ENCODE data around the gene MEOX2. TPM values are rescaled to one million over a fixed set of nuclear protein-coding genes. Genes with fewer than 3 reads are reported as not detected.

Gene MEOX2
- 1 to 10 TPM in 1 of 2 donors, under 1 TPM in 1; 0.46 to 4.3 TPM for total RNA-seq

DNA sequence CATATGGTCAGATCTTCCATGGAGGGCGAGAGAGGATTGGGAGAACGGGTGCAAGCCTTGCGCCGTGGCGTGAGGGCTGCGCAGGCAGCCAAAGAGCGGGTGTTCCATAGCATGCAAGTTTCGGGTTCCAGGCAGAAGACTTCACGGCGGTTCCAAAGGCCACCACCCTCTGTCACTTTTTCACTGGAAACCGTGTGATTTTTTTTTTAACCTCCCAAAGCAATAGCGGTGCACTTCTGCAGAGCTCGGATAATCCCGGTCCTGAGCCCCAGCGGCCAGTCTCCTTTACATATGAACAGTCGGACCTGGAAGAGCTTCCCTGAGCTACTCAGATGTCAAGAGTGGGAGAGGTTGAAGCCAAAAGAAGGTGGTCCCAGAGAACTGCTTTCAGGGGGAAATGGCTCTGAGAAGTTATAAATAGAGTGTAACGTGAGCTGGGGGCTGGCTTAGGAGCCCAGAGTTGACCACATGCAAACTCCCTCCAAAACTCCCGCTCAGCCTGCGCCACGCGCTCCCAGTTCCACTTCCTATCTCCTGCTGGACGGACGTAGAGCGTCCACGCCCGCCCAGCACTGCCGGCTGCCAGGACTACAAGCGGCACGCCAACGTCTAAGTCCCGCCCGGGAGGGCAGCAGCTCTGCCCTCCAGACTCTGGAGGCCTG is at the start of gene MEOX2:
Gene MEOX2 (minus strand): TSS at position 389 of the 662 bp plus-strand sequence. CDS start 281 bp downstream, at position 108.
- no peak for DNase-seq (ENCODE audit: low spot score)
- Histone ChIP-seq H3K9me3 (no peaks in the 10 kb centered on the region), H3K27ac (no peak within 1 kb of the TSS), H3K4me3 (peak within 1 kb of the TSS; percentile 15 to 19), H3K36me3 (no peaks in the 10 kb centered on the region), H3K4me1 (replicated peaks) (no peaks in the 10 kb centered on the region), H3K27me3 (replicated peaks; ENCODE audit: insufficient read depth) (peaks cover 11% of the 10 kb centered on the region)
- intact Hi-C loops (cut with DNase I), result no loop called here
- WGBS, result 6% methylated on average over 24 of the region's 32 CpGs
- no peak for TF ChIP-seq POLR2A (IDR thresholded peaks at IDR 0.05)
- no peak for TF ChIP-seq POLR2AphosphoS5 (IDR thresholded peaks at IDR 0.05)
- TF ChIP-seq, protein P1, sequence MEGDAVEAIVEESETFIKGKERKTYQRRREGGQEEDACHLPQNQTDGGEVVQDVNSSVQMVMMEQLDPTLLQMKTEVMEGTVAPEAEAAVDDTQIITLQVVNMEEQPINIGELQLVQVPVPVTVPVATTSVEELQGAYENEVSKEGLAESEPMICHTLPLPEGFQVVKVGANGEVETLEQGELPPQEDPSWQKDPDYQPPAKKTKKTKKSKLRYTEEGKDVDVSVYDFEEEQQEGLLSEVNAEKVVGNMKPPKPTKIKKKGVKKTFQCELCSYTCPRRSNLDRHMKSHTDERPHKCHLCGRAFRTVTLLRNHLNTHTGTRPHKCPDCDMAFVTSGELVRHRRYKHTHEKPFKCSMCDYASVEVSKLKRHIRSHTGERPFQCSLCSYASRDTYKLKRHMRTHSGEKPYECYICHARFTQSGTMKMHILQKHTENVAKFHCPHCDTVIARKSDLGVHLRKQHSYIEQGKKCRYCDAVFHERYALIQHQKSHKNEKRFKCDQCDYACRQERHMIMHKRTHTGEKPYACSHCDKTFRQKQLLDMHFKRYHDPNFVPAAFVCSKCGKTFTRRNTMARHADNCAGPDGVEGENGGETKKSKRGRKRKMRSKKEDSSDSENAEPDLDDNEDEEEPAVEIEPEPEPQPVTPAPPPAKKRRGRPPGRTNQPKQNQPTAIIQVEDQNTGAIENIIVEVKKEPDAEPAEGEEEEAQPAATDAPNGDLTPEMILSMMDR (IDR thresholded peaks at IDR 0.05), result no peak

DNA sequence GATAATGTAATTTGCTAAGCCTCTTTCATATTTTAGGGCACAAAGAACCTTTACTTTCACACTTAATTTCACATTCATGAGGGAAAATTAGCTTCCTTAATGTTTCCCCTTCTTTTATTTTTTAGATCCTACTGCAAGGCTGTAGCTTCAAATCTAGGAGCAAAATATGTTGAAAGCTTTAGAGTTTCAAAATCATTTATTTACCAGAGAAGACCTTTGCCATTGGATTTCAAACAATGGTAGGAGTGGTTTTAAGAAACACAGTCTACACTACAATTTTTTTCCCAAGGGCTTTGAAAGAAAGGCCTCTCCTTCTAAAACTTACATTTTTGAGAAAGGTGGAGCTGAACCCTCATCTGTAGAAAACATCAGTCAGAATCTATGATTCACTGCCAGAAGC is 43.3 kb upstream of the MEOX2 start:
- intact Hi-C loops (cut with DNase I), result no loop called here
- Histone ChIP-seq H3K36me3 (no peaks in the 10 kb centered on the region), H3K4me1 (replicated peaks) (no peaks in the 10 kb centered on the region), H3K9me3 (no peaks in the 10 kb centered on the region), H3K27me3 (replicated peaks; ENCODE audit: insufficient read depth) (no peaks in the 10 kb centered on the region), H3K4me3 (no peak overlapping the region), H3K27ac (no peak overlapping the region)
- TF ChIP-seq POLR2A (IDR thresholded peaks at IDR 0.05) (no peak), POLR2AphosphoS5 (IDR thresholded peaks at IDR 0.05) (no peak)
- TF ChIP-seq, protein P1 (IDR thresholded peaks at IDR 0.05), result no peak
- DNase-seq (ENCODE audit: low spot score), result no peak

DNA sequence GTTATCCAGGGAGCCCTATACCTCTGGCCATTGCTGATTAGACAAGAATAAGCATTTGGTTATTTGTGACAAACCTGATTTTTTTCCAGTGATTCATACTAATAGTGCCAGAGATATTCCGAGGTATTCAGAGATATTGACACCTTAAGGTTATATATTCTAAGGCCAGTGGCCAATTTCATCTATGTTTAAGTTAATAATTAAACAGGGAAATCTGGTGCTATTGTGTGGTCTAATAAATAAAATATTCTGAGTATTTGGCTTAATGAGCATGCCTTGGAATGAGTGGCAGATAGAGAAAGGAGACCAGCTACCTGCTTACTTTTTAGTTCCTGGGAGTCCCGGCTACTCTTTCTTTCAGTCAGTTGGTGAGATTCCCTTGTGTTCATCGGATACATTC is 38.6 kb upstream of the MEOX2 start:
- no peak for DNase-seq (ENCODE audit: low spot score)
- Histone ChIP-seq H3K4me3 (no peak overlapping the region), H3K4me1 (replicated peaks) (no peaks in the 10 kb centered on the region), H3K27me3 (replicated peaks; ENCODE audit: insufficient read depth) (no peaks in the 10 kb centered on the region), H3K9me3 (no peaks in the 10 kb centered on the region), H3K36me3 (no peaks in the 10 kb centered on the region), H3K27ac (no peak overlapping the region)
- TF ChIP-seq POLR2A (IDR thresholded peaks at IDR 0.05) (no peak), POLR2AphosphoS5 (IDR thresholded peaks at IDR 0.05) (no peak)
- TF ChIP-seq, protein P1 (IDR thresholded peaks at IDR 0.05), result no peak
- intact Hi-C loops (cut with DNase I), result no loop called here
- 90% methylated on average over 3 of the region's 3 CpGs for WGBS

DNA sequence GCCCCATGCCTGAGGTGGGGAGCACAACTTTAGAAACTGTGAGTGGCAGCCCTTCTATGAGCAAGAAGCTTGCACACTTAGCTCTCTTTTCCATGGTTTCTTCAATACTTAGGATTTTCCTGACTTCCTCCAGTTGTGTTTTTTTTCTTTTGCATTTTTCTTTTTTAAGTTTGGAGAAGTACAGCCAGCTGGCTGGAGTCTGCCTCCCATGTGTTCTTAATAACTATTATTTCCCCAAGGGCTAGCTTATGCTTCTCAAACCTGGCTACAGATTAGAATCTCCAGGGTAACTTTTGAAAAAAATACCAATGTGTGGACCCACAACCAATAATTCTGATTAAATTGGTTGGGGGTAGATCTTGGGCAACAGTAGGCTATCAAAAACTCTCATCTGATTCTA is 37.4 kb upstream of the MEOX2 start:
- no peaks in the 10 kb centered on the region for H3K27me3 ChIP-seq (replicated peaks; ENCODE audit: insufficient read depth)
- H3K9me3 ChIP-seq, result no peaks in the 10 kb centered on the region
- no peak for TF ChIP-seq POLR2A (IDR thresholded peaks at IDR 0.05)
- no peak for TF ChIP-seq POLR2AphosphoS5 (IDR thresholded peaks at IDR 0.05)
- TF ChIP-seq, protein P1 (IDR thresholded peaks at IDR 0.05), result no peak
- no peak overlapping the region for H3K27ac ChIP-seq
- intact Hi-C loops (cut with DNase I), result no loop called here
- no peak for DNase-seq (ENCODE audit: low spot score)
- H3K36me3 ChIP-seq, result no peaks in the 10 kb centered on the region
- H3K4me1 ChIP-seq (replicated peaks), result no peaks in the 10 kb centered on the region
- H3K4me3 ChIP-seq, result no peak overlapping the region

DNA sequence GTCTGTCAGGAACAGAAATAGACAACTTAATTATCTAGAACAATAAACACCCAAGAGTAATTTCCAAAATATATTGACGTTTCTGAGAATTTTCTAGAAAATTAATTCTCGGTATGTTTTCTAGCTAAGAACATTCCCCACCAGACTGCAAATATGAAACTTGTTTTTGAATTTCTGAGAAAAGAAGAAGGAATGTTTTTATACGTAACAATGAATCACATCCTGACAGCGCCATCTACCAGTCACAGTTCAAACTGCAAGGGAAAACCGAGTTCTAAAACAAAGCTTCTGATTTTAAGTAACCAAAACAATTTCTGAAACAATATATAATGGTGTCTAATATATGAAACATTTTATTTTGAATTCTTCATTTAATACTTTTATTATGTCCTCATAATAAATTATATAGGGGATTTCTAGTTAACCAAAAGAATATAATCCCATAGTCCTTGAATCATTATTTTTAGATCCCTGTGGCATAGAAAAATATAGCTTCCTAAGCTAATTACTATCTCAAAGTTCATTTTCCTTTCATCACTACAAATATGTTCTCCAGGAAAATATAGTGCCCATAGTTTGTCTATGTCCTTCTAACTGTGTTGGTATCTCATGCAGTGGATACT is 34.5 kb upstream of the MEOX2 start:
- intact Hi-C loops (cut with DNase I), result no loop called here

More for the DNA sequence above, 34.5 kb upstream of the MEOX2 start:
- 57% methylated on average over 5 of the region's 5 CpGs for WGBS
- H3K27me3 ChIP-seq (replicated peaks; ENCODE audit: insufficient read depth), result no peaks in the 10 kb centered on the region
- no peak overlapping the region for H3K27ac ChIP-seq
- no peak for DNase-seq (ENCODE audit: low spot score)
- H3K4me3 ChIP-seq, result no peak overlapping the region
- no peaks in the 10 kb centered on the region for H3K4me1 ChIP-seq (replicated peaks)
- H3K9me3 ChIP-seq, result no peaks in the 10 kb centered on the region
- TF ChIP-seq, protein P1 (IDR thresholded peaks at IDR 0.05), result peak in 3 of 4 experiments; percentile 21 to 55 (median 45)
- TF ChIP-seq POLR2A (IDR thresholded peaks at IDR 0.05), result no peak
- H3K36me3 ChIP-seq, result no peaks in the 10 kb centered on the region
